CD4-positive, alpha-beta T cell (primary cell): ENCODE results near the gene GP1BB. TPM values are rescaled to one million over a fixed set of nuclear protein-coding genes. Genes with fewer than 3 reads are reported as not detected.

Experiments
- ATAC-seq: fragments of 200-7000 bp; cut with Tn5 transposase; one replicate; pipeline ENCODE4 v1.10.0; 2022; ENCODE audit warnings: mild to moderate bottlenecking; ENCODE audit not compliant: poor library complexity
- CTCF ChIA-PET: fragments of 350-600 bp; sonication (Branson Sonifier 250); formaldehyde crosslinking; loops from one replicate; lab custom pipeline; 2021; ENCODE audit warnings: antibody characterized with exemption, inconsistent platforms; lab: Charles Lee
- POLR2A ChIA-PET: fragments of 350-600 bp; sonication (Branson Sonifier 250); formaldehyde crosslinking; loops from one replicate; lab custom pipeline; 2021; ENCODE audit warnings: antibody characterized with exemption, inconsistent platforms; lab: Charles Lee
- DNase-seq, 14 experiments: peaks; one replicate each; pipeline ENCODE4 v3.0.0-alpha.2; 2013 to 2020; ENCODE audit warnings: mixed read lengths in 2 of 14
- H3K27ac ChIP-seq, 2 donors: one replicate each; pipeline versions ENCODE4 v1.5.1 to v1.7.0; 2013; ENCODE audit warnings: low read length in 2 of 2, low read depth in 1 of 2, mild to moderate bottlenecking in 1 of 2
- H3K27me3 ChIP-seq, 2 experiments: 1 replicate in 1 of 2; 2 replicates in 1 of 2; pipeline versions ENCODE4 v1.6.1 to v1.7.0; 2013; ENCODE audit warnings: low read length in 2 of 2, control low read depth in 1 of 2, mild to moderate bottlenecking in 1 of 2, moderate library complexity in 1 of 2; ENCODE audit not compliant: insufficient read depth in 2 of 2, control insufficient read depth in 1 of 2
- H3K36me3 ChIP-seq: one replicate; pipeline ENCODE4 v1.6.1; 2013; ENCODE audit warnings: low read length, control low read depth; ENCODE audit not compliant: insufficient read depth
- H3K4me1 ChIP-seq: one replicate; pipeline ENCODE4 v1.6.1; 2013; ENCODE audit warnings: low read length, control low read depth; ENCODE audit not compliant: insufficient read depth
- H3K4me3 ChIP-seq: one replicate; pipeline ENCODE4 v1.5.1; 2013; ENCODE audit warnings: mild to moderate bottlenecking, low read length, moderate library complexity
- H3K9me3 ChIP-seq, 2 experiments: 1 replicate in 1 of 2; 2 replicates in 1 of 2; pipeline versions ENCODE4 v1.6.1 to v1.7.0; 2013; ENCODE audit warnings: low read length in 2 of 2, mild to moderate bottlenecking in 2 of 2, control low read depth in 1 of 2, moderate library complexity in 1 of 2; ENCODE audit not compliant: control insufficient read depth in 1 of 2, insufficient read depth in 1 of 2
- H3K27ac Mint-ChIP-seq: one replicate; pipeline ENCODE4 v1.8.0; 2020; ENCODE audit warnings: mixed read lengths
- H3K27me3 Mint-ChIP-seq: one replicate; pipeline ENCODE4 v1.8.0; 2021; ENCODE audit warnings: mixed read lengths
- H3K36me3 Mint-ChIP-seq: one replicate; pipeline ENCODE4 v1.8.0; 2021; ENCODE audit warnings: low read depth, mixed read lengths
- H3K4me1 Mint-ChIP-seq: one replicate; pipeline ENCODE4 v1.8.0; 2021; ENCODE audit warnings: low read depth, mixed read lengths
- H3K4me3 Mint-ChIP-seq: one replicate; pipeline ENCODE4 v1.8.0; 2020; ENCODE audit warnings: mild to moderate bottlenecking, mixed read lengths
- H3K9me3 Mint-ChIP-seq: one replicate; pipeline ENCODE4 v1.8.0; 2020; ENCODE audit warnings: mixed read lengths
- CTCF ChIP-seq: fragments of 200-600 bp; IDR thresholded peaks from one replicate; pipeline ENCODE4 v1.8.0; 2022; ENCODE audit warnings: antibody characterized with exemption, mild to moderate bottlenecking
- intact Hi-C, 2 experiments: fragments of 100-400 bp; cut with DNase I in 1 of 2; cut with micrococcal nuclease in 1 of 2; formaldehyde crosslinking; loops; one replicate each; pipeline versions ENCODE4 v1.15.1 to v1.9.0; 2023 to 2025; cut with DNase I, micrococcal nuclease
- total RNA-seq, 174 experiments: library from RNA in 2 of 174; stranded (reverse) in 2 of 174; gene quantifications; one replicate each; pipeline ENCODE4 v1.2.3 and lab custom pipeline; 2021 to 2026

Gene GP1BB
- total RNA-seq, 2 experiments from 2014 or later, result 0.22 TPM; not detected in 1

GRCh38 chr22:19755145-19755710 is 31.9 kb downstream of the GP1BB start:
- peaks cover 29% of the 10 kb centered on the region for H3K4me1 Mint-ChIP-seq
- H3K27me3 ChIP-seq, result peaks cover 44 to 65% of the 10 kb centered on the region in 2 experiments
- no peaks in the 10 kb centered on the region for H3K36me3 ChIP-seq
- H3K27ac Mint-ChIP-seq, result no peak overlapping the region
- H3K4me3 Mint-ChIP-seq, result no peak overlapping the region
- no peak for TF ChIP-seq CTCF
- peaks cover 63% of the 10 kb centered on the region for H3K27me3 Mint-ChIP-seq
- no peaks in the 10 kb centered on the region for H3K9me3 Mint-ChIP-seq
- DNase-seq (no peak), ATAC-seq (no peak)
- ChIA-PET CTCF (no interaction called here), POLR2A (interaction anchor here (1.5 to 2.3 kb wide), 2 partner anchors 137 to 155 kb away, joined by 10 to 17 read pairs; no protein-coding TSS in a partner anchor)
- intact Hi-C loops, result loop anchor here (5.0 kb wide), 1 partner anchor 137 kb away; no protein-coding TSS in a partner anchor
- H3K4me1 ChIP-seq, result peaks cover 32% of the 10 kb centered on the region
- peaks cover 0 to 24% of the 10 kb centered on the region in 2 experiments for H3K9me3 ChIP-seq
- H3K4me3 ChIP-seq, result no peak overlapping the region
- no peak overlapping the region for H3K27ac ChIP-seq
- no peaks in the 10 kb centered on the region for H3K36me3 Mint-ChIP-seq

GRCh38 chr22:19755722-19756287 is 32.5 kb downstream of the GP1BB start:
- Mint-ChIP-seq H3K9me3 (no peaks in the 10 kb centered on the region), H3K27me3 (peaks cover 66% of the 10 kb centered on the region), H3K36me3 (no peaks in the 10 kb centered on the region), H3K27ac (no peak overlapping the region), H3K4me1 (peaks cover 32% of the 10 kb centered on the region), H3K4me3 (peak overlapping the region; percentile 87)
- intact Hi-C loops, result loop anchor here (1.0 to 5.0 kb wide), 3 partner anchors 25 to 154 kb away; no protein-coding TSS in a partner anchor
- Histone ChIP-seq H3K27me3 (peaks cover 44 to 64% of the 10 kb centered on the region in 2 experiments), H3K4me1 (peaks cover 32% of the 10 kb centered on the region), H3K4me3 (no peak overlapping the region), H3K9me3 (peaks cover 0 to 24% of the 10 kb centered on the region in 2 experiments), H3K27ac (no peak overlapping the region), H3K36me3 (no peaks in the 10 kb centered on the region)
- ATAC-seq (no peak), DNase-seq (no peak)
- no peak for TF ChIP-seq CTCF
- CTCF ChIA-PET, result interaction anchor here (0.6 to 1.5 kb wide), 7 partner anchors 26 to 750 kb away, joined by 3 to 20 read pairs (median 5); partner anchors contain the start of gene GP1BB
- POLR2A ChIA-PET, result interaction anchor here (0.7 to 2.3 kb wide), 6 partner anchors 10 to 155 kb away, joined by 3 to 17 read pairs (median 4); no protein-coding TSS in a partner anchor

- peak; percentile 62 for TF ChIP-seq CTCF
- peak overlapping the region; percentile 87 for H3K4me3 Mint-ChIP-seq
- peaks cover 68% of the 10 kb centered on the region for H3K27me3 Mint-ChIP-seq
- peak; percentile 59 to 87 (median 73) for DNase-seq
- H3K4me3 ChIP-seq, result peak overlapping the region; percentile 40
- H3K27ac Mint-ChIP-seq, result no peak overlapping the region
- ChIA-PET CTCF (interaction anchor here (0.6 to 1.5 kb wide), 7 partner anchors 26 to 749 kb away, joined by 3 to 20 read pairs (median 5); partner anchors contain the start of gene GP1BB), POLR2A (interaction anchor here (0.7 to 2.3 kb wide), 6 partner anchors 9 to 154 kb away, joined by 3 to 17 read pairs (median 4); no protein-coding TSS in a partner anchor)
- no peaks in the 10 kb centered on the region for H3K36me3 ChIP-seq
- H3K36me3 Mint-ChIP-seq, result no peaks in the 10 kb centered on the region
- H3K9me3 Mint-ChIP-seq, result no peaks in the 10 kb centered on the region
- H3K9me3 ChIP-seq, result peaks cover 0 to 24% of the 10 kb centered on the region in 2 experiments
- H3K4me1 Mint-ChIP-seq, result peaks cover 33% of the 10 kb centered on the region
- peaks cover 32% of the 10 kb centered on the region for H3K4me1 ChIP-seq
- no peak overlapping the region for H3K27ac ChIP-seq
- intact Hi-C loops, result loop anchor here (1.0 to 5.0 kb wide), 3 partner anchors 26 to 154 kb away; no protein-coding TSS in a partner anchor
- peaks cover 45 to 59% of the 10 kb centered on the region in 2 experiments for H3K27me3 ChIP-seq
- ATAC-seq, result peak; percentile 85
Observed at GRCh38 chr22:19756288-19757128, 33.2 kb downstream of the GP1BB start.
